H1 (cell line): ENCODE results near the gene RAB3GAP2. TPM values are rescaled to one million over a fixed set of nuclear protein-coding genes. Genes with fewer than 3 reads are reported as not detected.

Experiments used
- BCL11A ChIP-seq, 2 experiments: IDR thresholded peaks; one replicate each; pipeline ENCODE4 v1.6.1; 2011; ENCODE audit warnings: low read depth in 2 of 2, low read length in 2 of 2, mild to moderate bottlenecking in 2 of 2
- EP300 ChIP-seq, 2 experiments: IDR thresholded peaks; 1 replicate in 1 of 2; 2 replicates in 1 of 2; pipeline ENCODE4 v1.6.1; 2011 to 2012; ENCODE audit warnings: low read depth in 2 of 2, low read length in 2 of 2, mild to moderate bottlenecking in 2 of 2, borderline replicate concordance in 1 of 2, inconsistent platforms in 1 of 2, moderate library complexity in 1 of 2
- KDM4A ChIP-seq: IDR thresholded peaks from one replicate; pipeline ENCODE4 v1.7.1; 2012; ENCODE audit warnings: low read depth, mild to moderate bottlenecking, moderate library complexity, low read length, inconsistent platforms; ENCODE audit not compliant: severe bottlenecking
- POLR2A ChIP-seq, 2 experiments: IDR thresholded peaks; 1 replicate in 1 of 2; 2 replicates in 1 of 2; pipeline ENCODE4 v1.6.1; 2011; ENCODE audit warnings: low read depth in 2 of 2, low read length in 2 of 2, mild to moderate bottlenecking in 2 of 2; ENCODE audit errors: control extremely low read depth in 1 of 2
- SIRT6 ChIP-seq: IDR thresholded peaks from one replicate; pipeline ENCODE4 v1.7.1; 2012; ENCODE audit warnings: low read length, inconsistent platforms
- SP1 ChIP-seq: IDR thresholded peaks from 2 replicates; pipeline ENCODE4 v1.6.1; 2011; ENCODE audit warnings: low read depth, low read length
- SP2 ChIP-seq: IDR thresholded peaks from 2 replicates; pipeline ENCODE4 v1.6.1; 2012; ENCODE audit warnings: mild to moderate bottlenecking, low read length, inconsistent platforms
- TEAD4 ChIP-seq: IDR thresholded peaks from 2 replicates; pipeline ENCODE4 v1.6.1; 2012; ENCODE audit warnings: low read depth, low read length, inconsistent platforms, mixed read lengths
- polyA plus RNA-seq, 7 experiments: library from polyadenylated mRNA; depleted of rRNA in 3 of 7; stranded (reverse) in 5 of 7; unstranded in 2 of 7; fragments of >200 nt in 5 of 7; fragments of 200-250 nt in 2 of 7; gene quantifications; 1 replicate in 5 of 7; 2 replicates in 1 of 7; 4 replicates in 1 of 7; pipeline versions ENCODE4 v1.2.1 to v1.2.3, GENCODE V29; 2011 to 2013; ENCODE audit warnings: missing spikeins in 2 of 7, mixed read lengths in 2 of 7
- total RNA-seq: library from RNA; stranded (reverse); fragmentation: NEBNext Ultra II Directional; extraction: Animal tissue kit (Norgen Biotek cat#: 25700); gene quantifications from 2 replicates; pipeline ENCODE4 v1.2.1, GENCODE V29; 2021
- TF ChIP-seq, protein P1 (sequence below): fragments of 300-600 bp; sonication (generic); IDR thresholded peaks from 2 replicates; pipeline ENCODE4 v1.7.1; 2012; ENCODE audit warnings: low read length, moderate library complexity, mild to moderate bottlenecking, inconsistent platforms; ENCODE audit not compliant: insufficient replicate concordance

RAB3GAP2 gene
- total and polyA plus RNA-seq, 2 of the 8 experiments (the other 6 are each of a cell fraction or from before 2014, with no cell fraction given): 19.7 to 52.7 TPM

GRCh38 chr1:220207411-220207810 lies 64.8 kb downstream of the RAB3GAP2 start (continued):
- TF ChIP-seq, protein P1, sequence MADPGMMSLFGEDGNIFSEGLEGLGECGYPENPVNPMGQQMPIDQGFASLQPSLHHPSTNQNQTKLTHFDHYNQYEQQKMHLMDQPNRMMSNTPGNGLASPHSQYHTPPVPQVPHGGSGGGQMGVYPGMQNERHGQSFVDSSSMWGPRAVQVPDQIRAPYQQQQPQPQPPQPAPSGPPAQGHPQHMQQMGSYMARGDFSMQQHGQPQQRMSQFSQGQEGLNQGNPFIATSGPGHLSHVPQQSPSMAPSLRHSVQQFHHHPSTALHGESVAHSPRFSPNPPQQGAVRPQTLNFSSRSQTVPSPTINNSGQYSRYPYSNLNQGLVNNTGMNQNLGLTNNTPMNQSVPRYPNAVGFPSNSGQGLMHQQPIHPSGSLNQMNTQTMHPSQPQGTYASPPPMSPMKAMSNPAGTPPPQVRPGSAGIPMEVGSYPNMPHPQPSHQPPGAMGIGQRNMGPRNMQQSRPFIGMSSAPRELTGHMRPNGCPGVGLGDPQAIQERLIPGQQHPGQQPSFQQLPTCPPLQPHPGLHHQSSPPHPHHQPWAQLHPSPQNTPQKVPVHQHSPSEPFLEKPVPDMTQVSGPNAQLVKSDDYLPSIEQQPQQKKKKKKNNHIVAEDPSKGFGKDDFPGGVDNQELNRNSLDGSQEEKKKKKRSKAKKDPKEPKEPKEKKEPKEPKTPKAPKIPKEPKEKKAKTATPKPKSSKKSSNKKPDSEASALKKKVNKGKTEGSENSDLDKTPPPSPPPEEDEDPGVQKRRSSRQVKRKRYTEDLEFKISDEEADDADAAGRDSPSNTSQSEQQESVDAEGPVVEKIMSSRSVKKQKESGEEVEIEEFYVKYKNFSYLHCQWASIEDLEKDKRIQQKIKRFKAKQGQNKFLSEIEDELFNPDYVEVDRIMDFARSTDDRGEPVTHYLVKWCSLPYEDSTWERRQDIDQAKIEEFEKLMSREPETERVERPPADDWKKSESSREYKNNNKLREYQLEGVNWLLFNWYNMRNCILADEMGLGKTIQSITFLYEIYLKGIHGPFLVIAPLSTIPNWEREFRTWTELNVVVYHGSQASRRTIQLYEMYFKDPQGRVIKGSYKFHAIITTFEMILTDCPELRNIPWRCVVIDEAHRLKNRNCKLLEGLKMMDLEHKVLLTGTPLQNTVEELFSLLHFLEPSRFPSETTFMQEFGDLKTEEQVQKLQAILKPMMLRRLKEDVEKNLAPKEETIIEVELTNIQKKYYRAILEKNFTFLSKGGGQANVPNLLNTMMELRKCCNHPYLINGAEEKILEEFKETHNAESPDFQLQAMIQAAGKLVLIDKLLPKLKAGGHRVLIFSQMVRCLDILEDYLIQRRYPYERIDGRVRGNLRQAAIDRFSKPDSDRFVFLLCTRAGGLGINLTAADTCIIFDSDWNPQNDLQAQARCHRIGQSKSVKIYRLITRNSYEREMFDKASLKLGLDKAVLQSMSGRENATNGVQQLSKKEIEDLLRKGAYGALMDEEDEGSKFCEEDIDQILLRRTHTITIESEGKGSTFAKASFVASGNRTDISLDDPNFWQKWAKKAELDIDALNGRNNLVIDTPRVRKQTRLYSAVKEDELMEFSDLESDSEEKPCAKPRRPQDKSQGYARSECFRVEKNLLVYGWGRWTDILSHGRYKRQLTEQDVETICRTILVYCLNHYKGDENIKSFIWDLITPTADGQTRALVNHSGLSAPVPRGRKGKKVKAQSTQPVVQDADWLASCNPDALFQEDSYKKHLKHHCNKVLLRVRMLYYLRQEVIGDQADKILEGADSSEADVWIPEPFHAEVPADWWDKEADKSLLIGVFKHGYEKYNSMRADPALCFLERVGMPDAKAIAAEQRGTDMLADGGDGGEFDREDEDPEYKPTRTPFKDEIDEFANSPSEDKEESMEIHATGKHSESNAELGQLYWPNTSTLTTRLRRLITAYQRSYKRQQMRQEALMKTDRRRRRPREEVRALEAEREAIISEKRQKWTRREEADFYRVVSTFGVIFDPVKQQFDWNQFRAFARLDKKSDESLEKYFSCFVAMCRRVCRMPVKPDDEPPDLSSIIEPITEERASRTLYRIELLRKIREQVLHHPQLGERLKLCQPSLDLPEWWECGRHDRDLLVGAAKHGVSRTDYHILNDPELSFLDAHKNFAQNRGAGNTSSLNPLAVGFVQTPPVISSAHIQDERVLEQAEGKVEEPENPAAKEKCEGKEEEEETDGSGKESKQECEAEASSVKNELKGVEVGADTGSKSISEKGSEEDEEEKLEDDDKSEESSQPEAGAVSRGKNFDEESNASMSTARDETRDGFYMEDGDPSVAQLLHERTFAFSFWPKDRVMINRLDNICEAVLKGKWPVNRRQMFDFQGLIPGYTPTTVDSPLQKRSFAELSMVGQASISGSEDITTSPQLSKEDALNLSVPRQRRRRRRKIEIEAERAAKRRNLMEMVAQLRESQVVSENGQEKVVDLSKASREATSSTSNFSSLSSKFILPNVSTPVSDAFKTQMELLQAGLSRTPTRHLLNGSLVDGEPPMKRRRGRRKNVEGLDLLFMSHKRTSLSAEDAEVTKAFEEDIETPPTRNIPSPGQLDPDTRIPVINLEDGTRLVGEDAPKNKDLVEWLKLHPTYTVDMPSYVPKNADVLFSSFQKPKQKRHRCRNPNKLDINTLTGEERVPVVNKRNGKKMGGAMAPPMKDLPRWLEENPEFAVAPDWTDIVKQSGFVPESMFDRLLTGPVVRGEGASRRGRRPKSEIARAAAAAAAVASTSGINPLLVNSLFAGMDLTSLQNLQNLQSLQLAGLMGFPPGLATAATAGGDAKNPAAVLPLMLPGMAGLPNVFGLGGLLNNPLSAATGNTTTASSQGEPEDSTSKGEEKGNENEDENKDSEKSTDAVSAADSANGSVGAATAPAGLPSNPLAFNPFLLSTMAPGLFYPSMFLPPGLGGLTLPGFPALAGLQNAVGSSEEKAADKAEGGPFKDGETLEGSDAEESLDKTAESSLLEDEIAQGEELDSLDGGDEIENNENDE: no peak
- no peak for TF ChIP-seq POLR2A (IDR thresholded peaks at IDR 0.05; ENCODE audit: control extremely low read depth in 1 of 2, low read depth in 2 of 2, low read length in 2 of 2)
- no peak for TF ChIP-seq KDM4A
- no peak for TF ChIP-seq EP300 (IDR thresholded peaks at IDR 0.05; ENCODE audit: borderline replicate concordance in 1 of 2, low read depth in 2 of 2, low read length in 2 of 2)
- TF ChIP-seq SP2: no peak
- TF ChIP-seq TEAD4: no peak
- no peak for TF ChIP-seq BCL11A (IDR thresholded peaks at IDR 0.05; ENCODE audit: low read depth in 2 of 2, low read length in 2 of 2)
- TF ChIP-seq SIRT6: no peak
- no peak for TF ChIP-seq SP1
